Activated CD8-positive, alpha-beta memory T cell treated with anti-CD3 and anti-CD28 coated beads, Interleukin-2, amount 10 ng/mL, durations not matched to agents 7 days and 5 days (primary cell): ENCODE data around the gene CRIP1. TPM values are rescaled to one million over a fixed set of nuclear protein-coding genes. Genes with fewer than 3 reads are reported as not detected.

Source experiments
- ATAC-seq: fragments of 150-1000 bp; cut with Tn5 transposase; one replicate; pipeline ENCODE4 v1.10.0; 2021; ENCODE audit warnings: moderate library complexity
- CTCF ChIA-PET: fragments of 350-600 bp; sonication (Branson Sonifier 250); formaldehyde crosslinking; loops from one replicate; lab custom pipeline; 2021; ENCODE audit warnings: antibody characterized with exemption; lab: Charles Lee
- DNase-seq: peaks from one replicate; pipeline ENCODE4 v3.0.0-alpha.2; 2020
- H3K27ac Mint-ChIP-seq: one replicate; pipeline ENCODE4 v1.8.0; 2021; ENCODE audit warnings: mild to moderate bottlenecking, mixed read lengths
- H3K27me3 Mint-ChIP-seq: one replicate; pipeline ENCODE4 v1.8.0; 2021; ENCODE audit warnings: mixed read lengths
- H3K36me3 Mint-ChIP-seq: one replicate; pipeline ENCODE4 v1.8.0; 2021; ENCODE audit warnings: mild to moderate bottlenecking, mixed read lengths
- H3K4me1 Mint-ChIP-seq: one replicate; pipeline ENCODE4 v1.8.0; 2021; ENCODE audit warnings: mixed read lengths
- H3K4me3 Mint-ChIP-seq: one replicate; pipeline ENCODE4 v1.8.0; 2021; ENCODE audit warnings: mild to moderate bottlenecking, moderate library complexity, mixed read lengths
- H3K9me3 Mint-ChIP-seq: one replicate; pipeline ENCODE4 v1.8.0; 2022; ENCODE audit warnings: low read depth, mixed read lengths
- total RNA-seq, 2 experiments: library from RNA; stranded (reverse); gene quantifications; one replicate each; pipeline ENCODE4 v1.2.3, GENCODE V29; 2021

Gene CRIP1
- total RNA-seq, 2 experiments from 2014 or later = 546 to 574 TPM

DNA sequence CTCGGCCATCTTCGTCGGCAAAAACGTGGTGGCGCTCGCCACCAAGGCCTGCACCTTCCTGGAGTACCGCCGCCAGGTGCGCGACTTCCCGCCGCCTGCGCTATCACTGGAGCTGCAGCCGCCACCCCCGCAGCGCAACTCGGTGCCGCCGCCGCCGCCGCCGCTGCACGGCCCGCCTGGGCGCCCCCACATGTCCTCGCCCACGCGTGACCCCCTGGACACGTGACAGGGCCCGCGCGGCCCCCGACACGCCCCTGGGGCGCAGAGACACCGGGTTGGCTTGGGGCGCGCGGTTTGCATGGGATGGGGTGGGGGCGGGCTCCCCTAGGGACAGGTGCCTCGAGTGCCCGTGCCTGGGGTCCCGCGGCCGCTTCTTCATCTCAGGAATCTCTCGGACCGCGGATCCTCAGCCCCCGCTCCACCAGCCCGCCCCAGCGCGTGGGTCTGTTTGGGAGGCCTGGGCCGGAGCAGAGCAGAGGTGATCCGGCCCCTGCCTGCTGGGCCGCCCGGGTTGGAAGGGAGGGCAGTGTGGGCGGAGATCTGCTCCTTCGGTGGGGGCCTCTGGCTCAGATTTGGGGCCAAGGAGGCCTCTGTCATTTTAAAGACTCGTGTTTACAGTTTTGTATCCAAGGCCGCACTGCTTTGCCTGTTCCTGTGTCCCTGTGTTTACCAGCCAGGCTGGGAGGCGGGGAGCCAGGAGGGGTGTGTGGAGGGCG lies 43.0 kb downstream of the CRIP1 start:
- H3K36me3 Mint-ChIP-seq = no peaks in the 10 kb centered on the region
- peaks cover 10% of the 10 kb centered on the region for H3K27me3 Mint-ChIP-seq
- H3K9me3 Mint-ChIP-seq = no peaks in the 10 kb centered on the region
- peaks cover 21% of the 10 kb centered on the region for H3K4me1 Mint-ChIP-seq
- H3K27ac Mint-ChIP-seq = peak overlapping the region; percentile 87
- DNase-seq (peak; percentile 74), ATAC-seq (peak; percentile 18)
- CTCF ChIA-PET = interaction anchor here (1.0 to 5.5 kb wide), 9 partner anchors 8 to 178 kb away, joined by 3 to 42 read pairs (median 10); no protein-coding TSS in a partner anchor
- H3K4me3 Mint-ChIP-seq = peak overlapping the region; percentile 81

GRCh38 chr14:105530285-105531087 lies 43.8 kb downstream of the CRIP1 start:
- H3K4me1 Mint-ChIP-seq = peaks cover 21% of the 10 kb centered on the region
- no peaks in the 10 kb centered on the region for H3K36me3 Mint-ChIP-seq
- no peak for DNase-seq
- H3K27me3 Mint-ChIP-seq = peaks cover 5% of the 10 kb centered on the region
- ATAC-seq = peak; percentile 34
- H3K4me3 Mint-ChIP-seq = peak overlapping the region; percentile 73
- CTCF ChIA-PET = interaction anchor here (1.0 to 5.5 kb wide), 5 partner anchors 41 to 164 kb away, joined by 3 to 42 read pairs (median 10); no protein-coding TSS in a partner anchor
- H3K9me3 Mint-ChIP-seq = no peaks in the 10 kb centered on the region
- H3K27ac Mint-ChIP-seq = peak overlapping the region; percentile 75

- no peak for DNase-seq
- Mint-ChIP-seq H3K4me3 (no peak overlapping the region), H3K9me3 (no peaks in the 10 kb centered on the region), H3K27me3 (no peaks in the 10 kb centered on the region), H3K4me1 (peaks cover 21% of the 10 kb centered on the region), H3K27ac (no peak overlapping the region), H3K36me3 (no peaks in the 10 kb centered on the region)
- no peak for ATAC-seq
- CTCF ChIA-PET = interaction anchor here (1.0 to 5.5 kb wide), 5 partner anchors 42 to 486 kb away, joined by 3 to 42 read pairs (median 10); no protein-coding TSS in a partner anchor
Measured at GRCh38 chr14:105531088-105531893, 44.6 kb downstream of the CRIP1 start.

GRCh38 chr14:105531894-105532623 lies 45.4 kb downstream of the CRIP1 start:
- Mint-ChIP-seq H3K4me1 (peaks cover 21% of the 10 kb centered on the region), H3K9me3 (no peaks in the 10 kb centered on the region), H3K27me3 (no peaks in the 10 kb centered on the region), H3K36me3 (no peaks in the 10 kb centered on the region), H3K27ac (no peak overlapping the region), H3K4me3 (no peak overlapping the region)
- DNase-seq (no peak), ATAC-seq (no peak)
- CTCF ChIA-PET = interaction anchor here (0.8 to 5.5 kb wide), 6 partner anchors 42 to 487 kb away, joined by 3 to 40 read pairs (median 5); no protein-coding TSS in a partner anchor

GRCh38 chr14:105532735-105533141 lies 46.1 kb downstream of the CRIP1 start:
- ATAC-seq = no peak
- Mint-ChIP-seq H3K4me3 (no peak overlapping the region), H3K9me3 (no peaks in the 10 kb centered on the region), H3K36me3 (no peaks in the 10 kb centered on the region), H3K4me1 (peaks cover 18% of the 10 kb centered on the region), H3K27me3 (no peaks in the 10 kb centered on the region), H3K27ac (no peak overlapping the region)
- no peak for DNase-seq
- CTCF ChIA-PET = interaction anchor here (0.8 to 5.5 kb wide), 6 partner anchors 43 to 257 kb away, joined by 3 to 40 read pairs (median 5); no protein-coding TSS in a partner anchor

- CTCF ChIA-PET = interaction anchor here (1.3 to 5.5 kb wide), 3 partner anchors 44 to 53 kb away, joined by 3 to 40 read pairs (median 7); no protein-coding TSS in a partner anchor
- Mint-ChIP-seq H3K4me1 (peaks cover 18% of the 10 kb centered on the region), H3K9me3 (no peaks in the 10 kb centered on the region), H3K36me3 (no peaks in the 10 kb centered on the region), H3K27me3 (peaks cover 1% of the 10 kb centered on the region), H3K27ac (no peak overlapping the region), H3K4me3 (no peak overlapping the region)
- DNase-seq = no peak
- ATAC-seq = no peak
Measured at GRCh38 chr14:105533391-105533790, 46.7 kb downstream of the CRIP1 start.

DNA sequence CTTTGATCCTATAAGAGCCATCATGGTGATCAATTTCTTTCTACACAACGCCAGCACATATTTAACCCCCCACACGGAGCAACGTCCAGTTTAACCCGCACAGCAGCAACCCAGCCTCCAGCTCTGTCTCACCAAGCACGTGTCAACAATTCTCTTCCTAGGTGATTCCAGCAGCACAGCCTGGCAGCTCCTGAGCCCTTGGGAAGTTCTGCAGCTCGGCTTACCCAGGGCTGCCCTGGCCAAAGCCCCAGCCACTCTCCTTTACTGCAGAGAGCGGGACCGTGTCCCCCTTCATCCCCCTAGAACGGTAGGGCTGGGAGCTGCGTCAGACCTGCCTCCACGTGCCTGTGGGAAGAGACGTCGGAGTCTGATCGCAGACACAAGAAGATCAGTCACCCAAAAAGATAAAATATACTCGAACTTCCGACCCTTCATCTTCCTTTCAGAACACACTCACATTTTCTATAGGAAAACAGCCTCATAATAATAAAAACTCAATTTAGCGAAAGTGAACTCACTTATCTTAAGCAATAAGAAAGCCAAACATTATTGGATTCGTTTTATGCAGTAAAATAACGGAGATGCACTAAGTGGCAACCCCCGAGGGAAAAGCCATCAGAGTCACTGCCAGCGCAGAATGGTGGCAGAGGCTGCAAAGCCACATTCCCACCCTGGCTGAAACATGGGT lies 47.3 kb downstream of the CRIP1 start:
- no peak overlapping the region for H3K4me3 Mint-ChIP-seq
- H3K27me3 Mint-ChIP-seq = peaks cover 6% of the 10 kb centered on the region
- no peak overlapping the region for H3K27ac Mint-ChIP-seq
- CTCF ChIA-PET = interaction anchor here (1.3 to 2.0 kb wide), 2 partner anchors 52 to 53 kb away, joined by 3 to 7 read pairs; no protein-coding TSS in a partner anchor
- no peak for ATAC-seq
- no peaks in the 10 kb centered on the region for H3K36me3 Mint-ChIP-seq
- no peaks in the 10 kb centered on the region for H3K9me3 Mint-ChIP-seq
- no peak for DNase-seq
- H3K4me1 Mint-ChIP-seq = peaks cover 16% of the 10 kb centered on the region

DNA sequence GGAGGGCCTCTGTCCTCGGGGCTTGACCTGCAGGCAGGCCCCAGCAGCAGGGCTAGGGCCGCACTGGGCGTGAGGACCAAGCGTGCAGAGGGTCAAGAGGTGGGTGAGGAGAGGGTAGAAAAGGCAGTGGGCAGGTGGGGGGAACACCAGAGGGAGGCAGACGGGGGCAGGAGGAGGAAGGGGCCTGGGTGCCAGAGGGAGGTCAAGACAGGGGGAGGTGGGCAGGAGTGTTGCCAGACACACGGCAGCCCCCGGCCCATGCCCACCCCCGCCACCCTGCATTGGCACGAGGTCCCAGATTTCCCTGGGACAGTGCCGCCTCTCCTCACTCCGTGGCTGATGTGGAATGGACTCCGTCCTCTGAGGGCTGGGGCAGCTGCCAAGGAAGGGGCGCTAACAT lies 47.9 kb downstream of the CRIP1 start:
- Mint-ChIP-seq H3K27ac (no peak overlapping the region), H3K36me3 (no peaks in the 10 kb centered on the region), H3K4me1 (peaks cover 12% of the 10 kb centered on the region), H3K4me3 (no peak overlapping the region), H3K27me3 (peaks cover 6% of the 10 kb centered on the region), H3K9me3 (no peaks in the 10 kb centered on the region)
- ATAC-seq = no peak
- no peak for DNase-seq
- CTCF ChIA-PET = no interaction called here

GRCh38 chr14:105536051-105536450 lies 49.4 kb downstream of the CRIP1 start:
- peaks cover 2% of the 10 kb centered on the region for H3K4me1 Mint-ChIP-seq
- ATAC-seq (no peak), DNase-seq (no peak)
- no peaks in the 10 kb centered on the region for H3K36me3 Mint-ChIP-seq
- H3K4me3 Mint-ChIP-seq = no peak overlapping the region
- CTCF ChIA-PET = interaction anchor here (1.2 to 1.4 kb wide), 2 partner anchors 15 to 46 kb away, joined by 3 to 4 read pairs; no protein-coding TSS in a partner anchor
- no peak overlapping the region for H3K27ac Mint-ChIP-seq
- no peaks in the 10 kb centered on the region for H3K9me3 Mint-ChIP-seq
- peaks cover 12% of the 10 kb centered on the region for H3K27me3 Mint-ChIP-seq

- ATAC-seq (no peak), DNase-seq (no peak)
- Mint-ChIP-seq H3K27ac (no peak overlapping the region), H3K36me3 (no peaks in the 10 kb centered on the region), H3K4me1 (peaks cover 2% of the 10 kb centered on the region), H3K27me3 (peaks cover 19% of the 10 kb centered on the region), H3K9me3 (no peaks in the 10 kb centered on the region), H3K4me3 (no peak overlapping the region)
- CTCF ChIA-PET = interaction anchor here (0.6 to 2.4 kb wide), 7 partner anchors 8 to 492 kb away, joined by 3 to 12 read pairs (median 3); no protein-coding TSS in a partner anchor
Measured at GRCh38 chr14:105536691-105537579, 50.2 kb downstream of the CRIP1 start.
